Stimulated activated CD4-positive, alpha-beta T cell treated with anti-CD3 and anti-CD28 coated beads, Interleukin-2, amount 100 ng/mL, for 24 hours (primary cell): ENCODE results near the gene NEDD8.

Experiments used
- DNase-seq, 2 donors: peaks; one replicate each; pipeline ENCODE4 v3.0.0-alpha.2; 2020

NEDD8 gene

DNA sequence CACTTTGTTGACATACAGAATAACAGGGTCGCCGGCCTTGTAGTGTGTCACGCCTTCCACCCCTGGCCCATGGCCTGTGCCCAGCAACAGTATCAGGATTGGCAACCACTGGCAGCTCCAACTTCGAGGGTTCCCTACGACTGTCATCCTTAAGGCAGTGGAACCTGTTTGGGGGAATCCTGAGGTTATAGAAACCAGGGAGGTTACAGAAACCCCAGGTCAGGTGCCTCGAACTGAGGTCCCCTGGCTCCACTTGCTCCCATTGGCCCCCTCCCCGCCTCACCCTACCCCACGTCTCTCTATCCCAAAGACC is 37.3 kb downstream of the NEDD8 start:
- DNase-seq, result no peak

DNA sequence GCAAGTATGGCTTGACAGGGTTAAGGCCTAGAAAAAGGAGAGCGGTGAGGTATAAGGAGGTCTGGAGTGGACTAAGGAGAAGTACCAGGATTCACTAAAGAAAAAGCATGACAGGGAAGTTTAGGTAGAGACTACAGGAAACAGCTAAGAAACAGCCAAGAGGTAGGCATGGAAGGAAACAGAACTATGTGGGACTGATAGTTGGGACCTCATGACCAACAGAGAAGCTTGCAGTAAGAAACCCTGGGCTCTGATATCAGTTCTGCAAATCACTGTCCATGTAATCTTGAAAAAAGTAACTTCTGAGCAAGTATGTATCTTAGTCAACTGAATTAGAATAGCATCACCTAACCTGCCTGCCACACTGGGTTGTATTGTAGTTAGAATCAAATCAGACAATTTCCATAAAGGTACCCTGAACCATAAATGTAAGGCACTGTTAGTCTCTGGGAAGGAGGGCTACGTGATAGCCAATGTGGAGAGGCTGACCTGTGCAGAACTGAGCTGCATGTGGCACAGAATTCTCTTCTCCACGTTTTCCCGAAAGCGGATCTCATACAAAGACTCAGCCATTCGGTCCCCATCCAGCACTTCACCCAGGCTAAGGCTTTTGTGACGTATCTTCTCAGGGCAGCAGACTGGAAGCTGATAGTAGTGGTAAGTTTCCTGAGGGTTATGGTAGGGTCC is 37.8 kb downstream of the NEDD8 start:
- no peak for DNase-seq

GRCh38 chr14:24192933-24193332 is 39.2 kb downstream of the NEDD8 start:
- DNase-seq, result no peak

DNA sequence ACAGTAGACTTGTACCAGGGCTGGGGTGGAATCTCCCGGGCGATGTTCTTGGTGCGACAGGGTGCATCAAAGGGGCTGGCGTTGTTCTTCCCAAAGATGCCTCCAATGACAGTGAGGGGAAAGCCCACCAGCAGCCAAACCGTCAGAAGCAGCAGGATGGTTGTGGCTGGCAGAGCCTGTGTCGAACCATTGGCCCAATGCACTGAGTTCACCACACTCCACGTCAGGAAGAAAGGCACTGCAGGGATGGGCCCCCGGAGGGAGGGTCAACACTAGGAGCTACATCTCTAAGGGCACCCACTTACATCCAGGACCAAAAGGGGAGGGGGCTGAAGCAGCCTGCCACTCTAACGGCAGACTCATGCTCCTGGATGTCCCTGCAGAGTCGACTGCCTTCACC is 41.8 kb downstream of the NEDD8 start:
- DNase-seq, result no peak

DNA sequence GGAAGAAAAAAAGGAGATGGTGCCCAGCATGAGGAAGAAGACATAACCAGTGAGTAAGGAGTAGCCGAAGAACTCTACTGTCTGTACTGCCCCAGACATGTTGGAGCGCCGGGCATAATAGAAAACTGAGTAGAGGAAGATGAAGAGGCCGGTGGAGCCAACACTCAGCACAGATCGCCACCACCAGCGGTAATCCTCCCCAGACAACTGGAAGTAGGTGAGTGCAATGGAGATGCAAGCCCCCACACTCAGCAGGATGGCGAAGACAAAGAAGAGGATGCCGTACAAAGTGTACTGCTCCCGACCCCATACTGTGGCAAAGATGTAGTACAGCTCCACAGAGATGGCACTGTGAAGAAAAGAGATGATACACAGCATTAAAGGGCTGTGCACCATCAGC is 42.7 kb downstream of the NEDD8 start:
- DNase-seq, result no peak

GRCh38 chr14:24189059-24189375 is 43.1 kb downstream of the NEDD8 start:
- no peak for DNase-seq

GRCh38 chr14:24188251-24189058 is 43.7 kb downstream of the NEDD8 start, which contains the start of gene IPO4:
IPO4 (minus strand) TSS chr14:24188816; CDS start chr14:24188787, 29 bp downstream.
- peak; percentile 93 to 96 for DNase-seq

DNA sequence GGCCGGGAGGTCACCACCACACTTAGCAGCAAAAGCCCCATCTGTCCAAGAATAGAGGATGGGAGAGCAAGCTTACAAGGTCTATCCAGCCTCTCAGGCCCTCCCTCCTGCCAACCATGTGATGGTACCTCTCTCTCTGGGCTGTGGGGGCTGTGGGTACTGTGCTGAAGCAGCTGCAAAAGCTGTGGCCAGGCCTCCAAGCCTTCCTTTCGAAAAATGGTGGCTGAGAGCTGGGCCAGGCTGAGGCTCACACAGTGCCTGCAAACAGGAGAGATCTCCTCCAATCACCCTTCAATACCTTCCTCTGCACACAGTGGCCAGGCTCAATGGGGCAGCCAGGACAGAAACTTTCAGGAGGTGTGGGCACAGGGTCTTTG is 44.6 kb downstream of the NEDD8 start:
- no peak for DNase-seq

GRCh38 chr14:24186831-24187538 is 45.2 kb downstream of the NEDD8 start:
- DNase-seq, result no peak

DNA sequence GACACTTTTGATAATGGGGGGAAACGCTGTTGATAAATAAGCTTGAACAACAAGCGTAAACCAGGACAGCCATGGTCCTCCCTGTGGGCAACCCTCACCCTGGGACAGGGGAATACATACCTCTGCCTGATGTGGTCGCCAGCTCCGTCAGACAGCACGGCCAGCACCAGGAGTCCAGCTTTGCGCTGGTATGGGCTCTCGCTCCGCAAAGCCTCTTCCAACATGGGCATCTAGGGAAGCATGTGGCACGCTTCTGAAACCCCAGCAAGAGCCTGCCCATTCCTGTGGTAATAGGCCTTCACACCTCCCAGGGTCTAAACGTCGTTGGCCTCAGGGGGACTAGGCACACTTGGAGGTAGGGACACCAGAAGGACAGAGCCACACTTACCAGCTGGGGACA is 46.4 kb downstream of the NEDD8 start:
- no peak for DNase-seq

DNA sequence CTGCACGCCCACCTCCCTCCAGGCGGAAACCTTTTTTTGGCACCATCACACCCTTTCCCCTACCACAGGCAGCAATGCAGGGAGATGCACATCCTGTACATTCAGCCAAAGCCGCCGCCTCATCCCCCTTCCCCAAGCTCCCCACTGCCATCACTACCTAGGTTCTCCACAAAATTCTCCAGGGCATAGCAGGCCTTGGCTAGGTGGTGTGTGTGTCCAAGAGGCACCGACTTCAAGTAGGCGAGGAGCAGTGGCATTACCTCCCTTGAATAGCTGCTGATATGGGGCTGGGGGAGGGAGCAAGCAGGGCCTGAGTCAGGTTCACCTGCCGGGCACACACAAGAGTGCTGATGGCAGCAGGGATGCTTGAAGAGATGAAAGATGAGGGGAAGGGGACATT is 47.1 kb downstream of the NEDD8 start:
- DNase-seq, result no peak

- no peak for DNase-seq
These were observed 47.8 kb downstream of the NEDD8 start for GRCh38 chr14:24184104-24184970.

DNA sequence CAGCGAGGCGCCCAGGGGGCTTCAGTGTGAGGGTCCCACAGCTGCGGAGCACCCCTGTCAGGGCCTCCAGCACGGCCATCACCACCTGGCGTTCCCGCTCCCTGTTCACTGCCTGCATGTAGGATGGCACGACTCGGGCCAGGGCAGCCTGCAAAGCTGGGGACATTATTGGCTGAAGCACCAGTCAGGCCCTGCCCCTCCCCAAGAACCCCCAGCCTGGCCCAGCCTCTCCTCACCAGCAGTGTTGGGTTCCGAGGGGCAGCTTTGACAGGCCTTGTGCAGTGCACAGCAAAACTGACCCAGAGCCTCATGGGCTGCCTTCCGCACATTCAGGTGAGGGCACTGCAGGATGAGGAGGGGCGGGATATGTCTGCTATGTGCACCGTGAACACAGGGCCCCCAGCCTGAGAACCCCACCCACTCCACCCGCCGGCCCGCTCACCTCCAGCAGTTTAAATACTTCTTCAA is 49.1 kb downstream of the NEDD8 start:
- no peak for DNase-seq

DNA sequence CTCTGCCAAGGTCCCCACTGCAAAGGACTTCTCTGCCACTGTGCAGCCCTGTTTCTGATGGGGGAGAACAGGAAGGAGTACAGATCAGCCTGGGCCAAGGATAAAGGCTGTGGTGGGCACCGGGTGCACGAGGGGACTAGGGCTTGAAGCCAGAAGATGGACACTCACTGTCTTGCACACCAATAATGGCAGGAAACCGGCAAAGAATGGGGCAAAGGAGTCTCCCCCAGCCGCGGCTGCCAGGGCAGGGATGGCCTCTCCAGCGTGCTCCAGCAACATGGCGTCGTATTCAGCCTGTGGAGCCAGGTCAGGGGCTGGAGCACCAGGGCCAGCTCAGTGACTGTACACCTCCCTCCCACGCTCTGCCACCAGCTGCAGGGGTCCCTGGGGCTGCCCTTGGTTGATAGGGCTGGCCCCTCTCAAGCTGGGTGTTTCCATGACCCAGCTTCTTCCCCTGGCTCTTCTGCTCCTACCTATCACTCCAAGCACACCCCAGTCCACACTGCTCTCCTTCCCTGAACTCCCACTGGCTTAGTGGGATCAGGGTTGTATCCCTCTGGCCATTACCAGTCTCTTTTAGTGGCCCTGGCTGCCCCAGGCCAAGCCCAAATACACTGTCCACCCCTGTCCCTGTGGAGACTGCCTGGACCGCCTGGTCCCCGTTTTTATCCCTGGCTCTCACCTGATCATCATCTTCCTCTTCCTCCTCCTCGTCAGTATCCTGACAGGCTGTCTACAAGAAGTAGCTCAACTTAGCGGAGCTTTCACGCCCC is 49.9 kb downstream of the NEDD8 start:
- no peak for DNase-seq

- no peak for DNase-seq
These were observed 50.6 kb downstream of the NEDD8 start for GRCh38 chr14:24181371-24182077.

DNA sequence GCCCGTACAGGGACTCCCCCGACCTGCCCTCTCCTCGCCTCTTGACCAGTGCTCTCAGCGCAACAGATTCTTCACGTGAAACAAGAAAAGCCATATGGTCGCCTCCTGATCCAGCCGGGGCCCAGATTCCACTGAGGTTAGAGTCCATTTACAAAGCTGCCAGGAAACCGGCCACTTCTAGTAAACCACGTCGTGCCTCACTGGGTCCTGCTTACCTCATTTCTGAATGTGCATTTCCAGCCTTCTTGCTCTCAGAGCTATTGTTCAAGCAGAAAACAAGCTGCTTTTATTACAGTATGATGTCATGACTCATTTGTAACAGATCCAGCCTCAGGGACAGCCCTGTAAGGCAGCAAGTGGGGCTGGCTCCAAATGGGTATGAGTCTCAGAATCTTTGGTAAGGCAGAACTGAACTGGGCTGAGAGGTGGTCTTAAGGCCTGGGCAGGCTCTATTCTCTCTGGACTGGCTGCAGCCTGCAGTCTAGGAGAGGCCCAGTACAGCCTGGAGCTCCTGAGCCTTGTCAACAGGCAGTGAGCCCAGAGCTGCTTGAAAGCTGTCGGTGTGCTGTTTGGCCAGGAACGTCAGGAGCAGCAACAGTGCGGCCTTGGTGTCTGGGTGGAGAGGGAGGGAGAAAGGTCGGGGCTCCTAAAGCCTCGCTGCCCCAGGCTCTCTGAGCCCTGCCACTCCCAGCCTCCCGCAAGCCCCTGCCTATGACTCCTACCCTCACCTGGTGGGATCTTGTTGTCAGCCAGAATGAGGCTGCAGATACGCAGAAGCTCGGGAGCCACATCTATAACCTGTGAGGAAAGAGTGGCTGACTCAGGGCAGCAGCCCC is 52.0 kb downstream of the NEDD8 start:
- DNase-seq, result no peak

DNA sequence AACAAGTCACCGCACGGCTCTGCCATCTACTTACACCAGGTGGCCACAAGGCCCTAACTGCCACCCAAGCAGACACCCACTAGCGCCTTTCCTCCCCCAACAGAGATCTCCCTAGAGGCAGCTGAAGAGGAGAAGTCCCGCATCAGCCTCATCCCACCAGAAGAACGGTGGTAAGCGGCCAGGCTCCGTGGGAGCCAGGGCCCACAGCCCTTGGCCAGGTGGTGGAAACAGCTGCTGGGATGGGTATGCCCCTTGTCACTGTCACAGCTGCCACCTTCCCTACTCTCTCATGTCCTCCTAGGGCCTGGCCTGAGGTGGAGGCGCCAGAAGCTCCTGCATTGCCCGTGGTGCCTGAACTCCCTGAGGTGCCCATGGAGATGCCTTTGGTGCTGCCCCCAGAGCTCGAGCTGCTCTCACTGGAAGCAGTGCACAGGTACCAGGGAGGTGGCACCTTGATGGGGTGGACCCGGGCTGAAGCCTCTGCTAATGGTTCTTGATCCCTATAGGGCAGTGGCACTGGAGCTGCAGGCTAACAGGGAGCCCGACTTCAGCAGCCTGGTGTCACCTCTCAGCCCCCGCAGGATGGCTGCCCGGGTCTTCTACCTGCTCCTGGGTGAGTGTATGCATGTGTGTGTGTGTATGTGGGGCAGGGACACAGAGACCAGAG is 52.7 kb downstream of the NEDD8 start:
- DNase-seq, result no peak

DNA sequence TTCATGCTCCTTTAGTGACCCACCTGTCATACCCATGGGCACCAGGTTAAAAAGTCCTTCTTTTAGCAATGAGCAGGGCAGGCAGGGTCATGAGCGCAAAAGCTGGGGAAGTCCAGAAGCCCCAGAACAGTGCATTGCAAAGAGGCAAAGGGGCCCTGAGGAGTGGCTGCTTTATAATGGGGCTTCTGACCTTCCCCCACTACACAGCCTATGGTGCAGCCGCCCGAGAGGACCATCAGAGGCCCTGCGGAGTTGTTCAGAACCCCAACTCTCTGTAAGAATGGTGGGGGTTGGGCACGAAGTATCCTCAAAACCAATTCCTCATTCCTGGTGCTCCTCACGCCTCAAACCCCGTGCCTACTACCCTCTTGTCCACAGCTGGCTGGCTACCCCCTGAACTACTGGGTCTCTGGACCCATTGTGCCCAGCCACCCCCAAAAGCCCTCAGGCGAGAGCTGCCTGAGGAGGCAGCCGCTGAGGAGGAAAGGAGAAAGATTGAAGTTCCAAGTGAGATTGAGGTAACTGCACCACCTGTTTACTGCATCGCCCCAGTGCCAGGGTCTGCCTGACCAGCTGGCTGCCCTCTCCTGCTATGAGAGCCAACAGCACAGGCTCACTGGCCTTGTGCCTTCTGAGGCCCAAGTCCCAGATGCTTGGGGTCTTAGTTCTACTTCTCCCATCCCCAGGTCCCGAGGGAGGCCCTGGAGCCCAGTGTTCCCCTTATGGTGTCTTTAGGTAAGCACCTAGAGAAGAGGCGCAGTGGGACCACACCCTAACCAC is 53.6 kb downstream of the NEDD8 start:
- no peak for DNase-seq

- DNase-seq, result no peak
These were observed 54.3 kb downstream of the NEDD8 start for GRCh38 chr14:24177891-24178290.
